ENCODE results near the gene SET.

SET gene

GRCh38 chr9:128712451-128713410, 23.7 kb downstream of the SET start:
- no peak for DNase-seq (ENCODE audit: low read depth in 2 of 2)

- DNase-seq (ENCODE audit: low read depth in 2 of 2): no peak
These were observed 24.4 kb downstream of the SET start for GRCh38 chr9:128713411-128713780.

GRCh38 chr9:128713941-128714573, 25.0 kb downstream of the SET start:
- no peak for DNase-seq (ENCODE audit: low read depth in 2 of 2)

GRCh38 chr9:128714586-128715435, 25.8 kb downstream of the SET start:
- DNase-seq (ENCODE audit: low read depth in 2 of 2): no peak

- DNase-seq (ENCODE audit: low read depth in 2 of 2): no peak
These were observed 26.4 kb downstream of the SET start for GRCh38 chr9:128715436-128715750.

- no peak for DNase-seq (ENCODE audit: low read depth in 2 of 2)
These were observed 27.7 kb downstream of the SET start for GRCh38 chr9:128716581-128717254.

- DNase-seq (ENCODE audit: low read depth in 2 of 2): no peak
These were observed 29.0 kb downstream of the SET start for GRCh38 chr9:128718047-128718446.

GRCh38 chr9:128718475-128718874, 29.5 kb downstream of the SET start:
- no peak for DNase-seq (ENCODE audit: low read depth in 2 of 2)

GRCh38 chr9:128719919-128720605, 31.0 kb downstream of the SET start:
- DNase-seq (ENCODE audit: low read depth in 2 of 2): no peak

GRCh38 chr9:128720841-128721486, 31.9 kb downstream of the SET start:
- DNase-seq (ENCODE audit: low read depth in 2 of 2): no peak

- DNase-seq (ENCODE audit: low read depth in 2 of 2): no peak
These were observed 32.5 kb downstream of the SET start for GRCh38 chr9:128721487-128722010.

GRCh38 chr9:128722380-128723351, 33.6 kb downstream of the SET start:
- no peak for DNase-seq (ENCODE audit: low read depth in 2 of 2)

GRCh38 chr9:128723352-128723865, 34.4 kb downstream of the SET start:
- peak in 1 of 2 donors; percentile 3 for DNase-seq (ENCODE audit: low read depth in 2 of 2)

GRCh38 chr9:128723866-128724743, 35.1 kb downstream of the SET start, which contains the start of gene ZDHHC12:
TSS of gene ZDHHC12 (minus strand) at chr9:128724127. CDS start at chr9:128724093, 34 bp downstream.
- DNase-seq (ENCODE audit: low read depth in 2 of 2): peak; percentile 97 to 98

- no peak for DNase-seq (ENCODE audit: low read depth in 2 of 2)
These were observed 35.8 kb downstream of the SET start for GRCh38 chr9:128724744-128725211.

GRCh38 chr9:128727640-128728248, 38.7 kb downstream of the SET start:
- no peak for DNase-seq (ENCODE audit: low read depth in 2 of 2)

GRCh38 chr9:128728298-128728697, 39.3 kb downstream of the SET start:
- DNase-seq (ENCODE audit: low read depth in 2 of 2): no peak
